Mucosa of descending colon (tissue), 3 donors: ENCODE measurements around the gene PCDHGB6. TPM values are rescaled to one million over a fixed set of nuclear protein-coding genes. Genes with fewer than 3 reads are reported as not detected.
"Not testable (repeated sequence)": the region's sequence is repeated elsewhere in the genome, so short reads cannot be mapped to it uniquely, and the experiment has no call there.

Experiments used
- ATAC-seq: fragments of 200-7000 bp; cut with Tn5 transposase; one replicate; pipeline ENCODE4 v1.9.1; 2020; ENCODE audit warnings: mild to moderate bottlenecking, moderate library complexity
- DNase-seq, 3 donors: peaks; one replicate each; pipeline ENCODE4 v3.0.0-alpha.2; 2020
- H3K36me3 ChIP-seq: fragments of 200-600 bp; one replicate; pipeline ENCODE4 v1.8.0; 2021; ENCODE audit warnings: low read depth, mild to moderate bottlenecking
- H3K4me1 ChIP-seq: fragments of 200-600 bp; one replicate; pipeline ENCODE4 v1.8.0; 2021; ENCODE audit warnings: low read depth, mild to moderate bottlenecking
- H3K4me3 ChIP-seq: fragments of 200-600 bp; one replicate; pipeline ENCODE4 v1.8.0; 2021; ENCODE audit warnings: mild to moderate bottlenecking
- H3K9me3 ChIP-seq: fragments of 200-600 bp; one replicate; pipeline ENCODE4 v1.8.0; 2021; ENCODE audit warnings: mild to moderate bottlenecking
- CTCF ChIP-seq: fragments of 200-600 bp; IDR thresholded peaks from one replicate; pipeline ENCODE4 v1.8.0; 2022; ENCODE audit warnings: antibody characterized with exemption, mild to moderate bottlenecking
- intact Hi-C, 2 donors: fragments of 100-400 bp; cut with DNase I in 1 of 2; cut with micrococcal nuclease in 1 of 2; formaldehyde crosslinking; loops; one replicate each; pipeline versions ENCODE4 v1.11.0 to v1.11.1; 2022; cut with DNase I, micrococcal nuclease
- total RNA-seq, 3 donors: library from RNA; stranded (reverse); fragmentation: NEBNext Ultra II Directional in 2 of 3; extraction: Animal tissue kit (Norgen Biotek cat#: 25700) in 2 of 3; gene quantifications; one replicate each; pipeline versions ENCODE4 v1.2.1 to v1.2.4, GENCODE V29; 2021 to 2023
- donor health status: DM: no; HTN: no; CAD: no; lungs with moderate emphysema.
- donor health status: DM: no; HTN: no; CAD: no.
- donor health status: DM: no; HTN: yes; CAD: no.

PCDHGB6 gene
- total RNA-seq, 3 donors from 2014 or later: 2.3 to 8.5 (median 2.8) TPM

GRCh38 chr5:141409598-141410306 is 1.9 kb downstream of the PCDHGB6 start:
- Histone ChIP-seq H3K4me1 (no peaks in the 10 kb centered on the region), H3K36me3 (no peaks in the 10 kb centered on the region), H3K9me3 (peaks cover 92% of the 10 kb centered on the region), H3K4me3 (no peak overlapping the region)
- ATAC-seq (no peak), DNase-seq (peak in 1 of 3 donors; percentile 36)
- intact Hi-C loops: no loop called here
- no peak for TF ChIP-seq CTCF

GRCh38 chr5:141411575-141411974 is 3.8 kb downstream of the PCDHGB6 start:
- peaks cover 91% of the 10 kb centered on the region for H3K9me3 ChIP-seq

GRCh38 chr5:141412854-141413539 is 5.2 kb downstream of the PCDHGB6 start, which contains the start of gene PCDHGA10:
TSS of gene PCDHGA10 (plus strand) at chr5:141412987. CDS start at chr5:141413176, 189 bp downstream.
- intact Hi-C loops: no loop called here
- Histone ChIP-seq H3K36me3 (no peaks in the 10 kb centered on the region), H3K9me3 (peaks cover 92% of the 10 kb centered on the region), H3K4me3 (no peak within 1 kb of the TSS), H3K4me1 (no peaks in the 10 kb centered on the region)
- no peak for TF ChIP-seq CTCF
- DNase-seq (peak; percentile 41 to 72 (median 59)), ATAC-seq (peak; percentile 84)

More at GRCh38 chr5:141411575-141411974, 3.8 kb downstream of the PCDHGB6 start:
- H3K4me1 ChIP-seq: no peaks in the 10 kb centered on the region
- ATAC-seq (no peak), DNase-seq (no peak)
- no peak for TF ChIP-seq CTCF
- H3K36me3 ChIP-seq: no peaks in the 10 kb centered on the region
- intact Hi-C loops: no loop called here
- H3K4me3 ChIP-seq: no peak overlapping the region

- intact Hi-C loops: no loop called here
- Histone ChIP-seq H3K9me3 (peaks cover 93% of the 10 kb centered on the region), H3K36me3 (no peaks in the 10 kb centered on the region), H3K4me1 (no peaks in the 10 kb centered on the region), H3K4me3 (no peak overlapping the region)
- no peak for TF ChIP-seq CTCF
- peak; percentile 28 for ATAC-seq
- peak in 1 of 3 donors; percentile 27 for DNase-seq
Observed at GRCh38 chr5:141413540-141414069, 5.8 kb downstream of the PCDHGB6 start.

- ATAC-seq: not testable (repeated sequence)
Observed at GRCh38 chr5:141414548-141415274, 6.9 kb downstream of the PCDHGB6 start.

GRCh38 chr5:141415275-141415618 is 7.4 kb downstream of the PCDHGB6 start:
- H3K4me1 ChIP-seq, H3K36me3 ChIP-seq, ATAC-seq, H3K4me3 ChIP-seq, intact Hi-C loops: not testable (repeated sequence)
- peak in 1 of 3 donors; percentile 41 for DNase-seq
- H3K9me3 ChIP-seq: peaks cover 93% of the 10 kb centered on the region

More at GRCh38 chr5:141414548-141415274, 6.9 kb downstream of the PCDHGB6 start:
- intact Hi-C loops, H3K36me3 ChIP-seq, H3K4me1 ChIP-seq, H3K4me3 ChIP-seq: not testable (repeated sequence)
- DNase-seq: peak in 1 of 3 donors; percentile 19
- peaks cover 93% of the 10 kb centered on the region for H3K9me3 ChIP-seq
